ENCODE results near the gene LINC00632. TPM values are rescaled to one million over a fixed set of nuclear protein-coding genes. Genes with fewer than 3 reads are reported as not detected.

Gene LINC00632
- total RNA-seq, 1 donor from 2014 or later = 243 TPM

DNA sequence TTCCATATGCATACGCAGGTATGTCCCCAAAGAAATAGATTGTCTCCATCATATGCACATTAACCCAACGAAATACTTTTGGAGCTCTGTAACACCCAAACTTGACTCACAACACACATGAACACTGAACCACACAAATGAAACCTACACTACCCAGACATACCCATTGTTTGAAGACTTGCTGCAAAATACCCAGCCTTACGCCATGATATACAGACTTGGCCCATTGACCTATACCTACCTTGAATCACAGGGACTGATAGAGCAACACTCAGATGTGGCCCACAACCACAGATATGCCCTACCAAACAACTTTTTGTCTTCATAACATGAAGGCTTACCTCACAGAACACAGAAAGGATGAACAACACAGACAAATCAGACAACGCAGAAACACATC is 15.9 kb downstream of the LINC00632 start:
- no peak for DNase-seq (ENCODE audit: low read depth, low spot score)
- Mint-ChIP-seq H3K27me3 (ENCODE audit: low read depth) (no peaks in the 10 kb centered on the region), H3K36me3 (ENCODE audit: low read depth) (no peaks in the 10 kb centered on the region), H3K9me3 (no peaks in the 10 kb centered on the region), H3K27ac (ENCODE audit: unreplicated experiment) (no peak overlapping the region), H3K4me3 (no peak overlapping the region), H3K4me1 (no peaks in the 10 kb centered on the region)
- TF ChIP-seq, protein P1, sequence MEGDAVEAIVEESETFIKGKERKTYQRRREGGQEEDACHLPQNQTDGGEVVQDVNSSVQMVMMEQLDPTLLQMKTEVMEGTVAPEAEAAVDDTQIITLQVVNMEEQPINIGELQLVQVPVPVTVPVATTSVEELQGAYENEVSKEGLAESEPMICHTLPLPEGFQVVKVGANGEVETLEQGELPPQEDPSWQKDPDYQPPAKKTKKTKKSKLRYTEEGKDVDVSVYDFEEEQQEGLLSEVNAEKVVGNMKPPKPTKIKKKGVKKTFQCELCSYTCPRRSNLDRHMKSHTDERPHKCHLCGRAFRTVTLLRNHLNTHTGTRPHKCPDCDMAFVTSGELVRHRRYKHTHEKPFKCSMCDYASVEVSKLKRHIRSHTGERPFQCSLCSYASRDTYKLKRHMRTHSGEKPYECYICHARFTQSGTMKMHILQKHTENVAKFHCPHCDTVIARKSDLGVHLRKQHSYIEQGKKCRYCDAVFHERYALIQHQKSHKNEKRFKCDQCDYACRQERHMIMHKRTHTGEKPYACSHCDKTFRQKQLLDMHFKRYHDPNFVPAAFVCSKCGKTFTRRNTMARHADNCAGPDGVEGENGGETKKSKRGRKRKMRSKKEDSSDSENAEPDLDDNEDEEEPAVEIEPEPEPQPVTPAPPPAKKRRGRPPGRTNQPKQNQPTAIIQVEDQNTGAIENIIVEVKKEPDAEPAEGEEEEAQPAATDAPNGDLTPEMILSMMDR (conservative IDR thresholded peaks at IDR 0.05) = no peak

DNA sequence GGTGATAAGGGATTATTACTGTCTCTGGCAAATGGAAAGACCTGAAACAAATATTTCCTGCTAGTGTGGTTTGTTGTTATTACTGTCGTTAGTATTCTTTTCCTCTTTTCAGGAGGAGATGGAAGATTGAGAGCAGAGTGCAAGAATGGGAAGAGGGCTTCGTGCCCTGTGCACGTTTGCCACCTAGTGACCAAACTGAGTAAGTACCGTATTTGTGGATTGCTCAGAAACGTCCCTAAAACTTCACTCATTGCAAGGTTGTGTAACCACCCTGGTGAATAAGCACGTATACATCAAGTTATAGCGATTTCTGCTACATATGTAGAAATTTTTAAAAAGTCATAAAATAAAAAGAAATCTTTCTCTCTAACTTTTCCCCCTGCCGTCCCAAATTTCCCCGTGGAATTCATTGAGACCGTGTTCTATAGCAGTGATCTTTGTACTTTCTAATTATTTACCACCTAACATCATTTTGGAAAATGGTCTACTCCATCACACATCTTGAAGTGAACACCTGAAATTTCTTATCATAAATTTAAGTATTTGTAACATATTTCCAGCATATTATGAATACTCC is 24.3 kb downstream of the LINC00632 start:
- no peaks in the 10 kb centered on the region for H3K9me3 Mint-ChIP-seq
- DNase-seq (ENCODE audit: low read depth, low spot score) = peak; percentile 14
- H3K36me3 Mint-ChIP-seq (ENCODE audit: low read depth) = peaks cover 4% of the 10 kb centered on the region
- H3K27me3 Mint-ChIP-seq (ENCODE audit: low read depth) = no peaks in the 10 kb centered on the region
- no peak overlapping the region for H3K4me3 Mint-ChIP-seq
- H3K27ac Mint-ChIP-seq (ENCODE audit: unreplicated experiment) = no peak overlapping the region
- no peaks in the 10 kb centered on the region for H3K4me1 Mint-ChIP-seq
- TF ChIP-seq, protein P1 (conservative IDR thresholded peaks at IDR 0.05) = peak; percentile 92

DNA sequence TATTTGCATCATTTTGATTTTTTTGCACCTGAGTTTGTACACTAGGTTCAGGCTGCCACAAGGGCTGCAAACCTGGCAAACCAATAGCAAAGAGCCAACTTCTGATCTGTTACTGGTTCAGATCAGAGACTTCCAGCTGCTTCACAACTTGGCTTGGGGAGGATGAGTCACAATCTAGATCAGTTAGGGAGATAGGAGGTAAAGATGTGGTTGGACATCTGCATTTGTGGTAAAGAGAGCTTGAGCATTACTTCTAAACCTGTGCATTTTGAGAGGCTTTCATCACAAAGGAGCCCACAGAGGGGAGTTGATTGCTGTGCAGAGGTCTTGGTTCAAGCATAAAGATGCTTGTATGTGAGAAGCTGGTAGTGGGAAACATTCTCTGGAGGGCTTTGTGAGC is 34.5 kb downstream of the LINC00632 start:
- no peaks in the 10 kb centered on the region for H3K4me1 Mint-ChIP-seq
- no peak for DNase-seq (ENCODE audit: low read depth, low spot score)
- no peak overlapping the region for H3K27ac Mint-ChIP-seq (ENCODE audit: unreplicated experiment)
- TF ChIP-seq, protein P1 (conservative IDR thresholded peaks at IDR 0.05) = no peak
- H3K4me3 Mint-ChIP-seq = no peak overlapping the region
- no peaks in the 10 kb centered on the region for H3K27me3 Mint-ChIP-seq (ENCODE audit: low read depth)
- peaks cover 2% of the 10 kb centered on the region for H3K9me3 Mint-ChIP-seq
- peaks cover 8% of the 10 kb centered on the region for H3K36me3 Mint-ChIP-seq (ENCODE audit: low read depth)

DNA sequence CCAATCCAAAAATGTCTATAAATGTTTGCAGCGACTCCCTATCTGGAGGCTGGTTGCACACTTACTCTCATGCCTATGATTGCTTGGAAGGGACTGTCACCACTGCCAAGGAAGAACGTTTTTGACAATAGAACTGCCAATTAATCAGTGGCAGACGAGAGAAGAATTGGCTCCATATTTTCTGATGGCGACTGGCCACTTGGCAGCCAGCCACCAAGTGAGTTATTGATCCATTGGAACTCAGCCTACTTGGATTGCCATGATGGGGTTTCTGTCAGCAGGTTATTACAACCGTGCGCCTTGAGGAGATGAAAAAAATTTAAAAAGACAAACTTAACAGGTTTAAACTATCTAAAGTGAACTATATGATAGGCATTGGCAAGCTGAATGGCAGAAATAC is 47.4 kb downstream of the LINC00632 start:
- H3K4me3 Mint-ChIP-seq = no peak overlapping the region
- no peaks in the 10 kb centered on the region for H3K36me3 Mint-ChIP-seq (ENCODE audit: low read depth)
- peaks cover under 1% of the 10 kb centered on the region for H3K4me1 Mint-ChIP-seq
- no peaks in the 10 kb centered on the region for H3K9me3 Mint-ChIP-seq
- DNase-seq (ENCODE audit: low read depth, low spot score) = no peak
- H3K27ac Mint-ChIP-seq (ENCODE audit: unreplicated experiment) = no peak overlapping the region
- H3K27me3 Mint-ChIP-seq (ENCODE audit: low read depth) = no peaks in the 10 kb centered on the region
- TF ChIP-seq, protein P1 (conservative IDR thresholded peaks at IDR 0.05) = no peak

DNA sequence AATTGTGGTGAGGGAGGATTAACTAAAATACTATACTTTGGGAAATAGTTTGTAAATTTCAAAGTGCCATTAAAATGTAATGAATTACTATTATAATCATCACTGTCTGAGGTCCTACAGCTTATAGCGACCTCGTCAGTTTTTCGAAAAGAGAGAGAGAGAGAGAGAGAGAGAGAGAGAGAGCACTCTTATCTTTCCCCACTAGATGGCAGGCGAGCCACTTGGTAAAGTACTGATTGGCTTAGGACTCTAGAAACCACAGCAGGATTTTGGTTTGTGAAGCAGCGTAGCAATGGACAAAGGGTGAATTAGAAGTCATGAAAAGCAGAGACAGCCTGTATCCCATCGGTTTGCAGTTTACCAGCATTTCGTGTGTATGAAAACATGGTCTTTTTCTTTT is 52.5 kb downstream of the LINC00632 start:
- TF ChIP-seq, protein P1 (conservative IDR thresholded peaks at IDR 0.05) = peak; percentile 76
- Mint-ChIP-seq H3K4me3 (peak overlapping the region; percentile 58), H3K36me3 (ENCODE audit: low read depth) (no peaks in the 10 kb centered on the region), H3K4me1 (peaks cover 25% of the 10 kb centered on the region), H3K27ac (ENCODE audit: unreplicated experiment) (no peak overlapping the region), H3K27me3 (ENCODE audit: low read depth) (peaks cover 5% of the 10 kb centered on the region), H3K9me3 (no peaks in the 10 kb centered on the region)
- peak; percentile 52 for DNase-seq (ENCODE audit: low read depth, low spot score)
